ENCODE data around the gene ZBTB7B.

GRCh38 chr1:155034318-155035208 lies 32.0 kb downstream of the ZBTB7B start:
- TF ChIP-seq EZH2 (IDR thresholded peaks at IDR 0.05; ENCODE audit: insufficient read depth, poor library complexity, severe bottlenecking) (no peak), EZH2phosphoT487 (IDR thresholded peaks at IDR 0.05; ENCODE audit: insufficient read depth, low read depth) (no peak)

Measured in GM23248 (cell line).